Stimulated activated CD8-positive, alpha-beta memory T cell treated with anti-CD3 and anti-CD28 coated beads, Interleukin-12 subunit alpha, Interleukin-12 subunit beta, amount 100 ng/mL, for 4 hours (primary cell): ENCODE results near the gene RAC2.
"Not testable (repeated sequence)": the region's sequence is repeated elsewhere in the genome, so short reads cannot be mapped to it uniquely, and the experiment has no call there.

Experiments
- DNase-seq: peaks from one replicate; pipeline ENCODE4 v3.0.0-alpha.2; 2020; ENCODE audit warnings: low read depth

Gene RAC2

GRCh38 chr22:37206118-37206840 lies 37.8 kb downstream of the RAC2 start:
- no peak for DNase-seq

GRCh38 chr22:37205046-37205445 lies 39.0 kb downstream of the RAC2 start:
- no peak for DNase-seq

- no peak for DNase-seq
Observed at GRCh38 chr22:37204045-37204655, 39.9 kb downstream of the RAC2 start.

- no peak for DNase-seq
Observed at GRCh38 chr22:37203354-37204044, 40.6 kb downstream of the RAC2 start.

- no peak for DNase-seq
Observed at GRCh38 chr22:37202716-37203115, 41.4 kb downstream of the RAC2 start.

- no peak for DNase-seq
Observed at GRCh38 chr22:37202001-37202555, 42.0 kb downstream of the RAC2 start.

- DNase-seq: not testable (repeated sequence)
Observed at GRCh38 chr22:37201443-37201820, 42.6 kb downstream of the RAC2 start.

- no peak for DNase-seq
Observed at GRCh38 chr22:37199760-37200108, 44.3 kb downstream of the RAC2 start.

GRCh38 chr22:37199103-37199759 lies 44.8 kb downstream of the RAC2 start:
- DNase-seq: peak; percentile 98

- peak; percentile 86 for DNase-seq
Observed at GRCh38 chr22:37198258-37199102, 45.6 kb downstream of the RAC2 start.

GRCh38 chr22:37197451-37198257 lies 46.4 kb downstream of the RAC2 start:
- no peak for DNase-seq

- no peak for DNase-seq
Observed at GRCh38 chr22:37196539-37197450, 47.3 kb downstream of the RAC2 start.

GRCh38 chr22:37195921-37196320 lies 48.1 kb downstream of the RAC2 start:
- no peak for DNase-seq

GRCh38 chr22:37194750-37195149 lies 49.3 kb downstream of the RAC2 start:
- no peak for DNase-seq

- DNase-seq: no peak
Observed at GRCh38 chr22:37193629-37194191, 50.4 kb downstream of the RAC2 start.

- no peak for DNase-seq
Observed at GRCh38 chr22:37192741-37193140, 51.3 kb downstream of the RAC2 start.

- no peak for DNase-seq
Observed at GRCh38 chr22:37192204-37192603, 51.9 kb downstream of the RAC2 start.

GRCh38 chr22:37190262-37190780 lies 53.7 kb downstream of the RAC2 start:
- DNase-seq: no peak

GRCh38 chr22:37188901-37189466 lies 55.1 kb downstream of the RAC2 start:
- DNase-seq: no peak
